ENCODE data around the gene CTNNB1.

The CTNNB1 gene

DNA sequence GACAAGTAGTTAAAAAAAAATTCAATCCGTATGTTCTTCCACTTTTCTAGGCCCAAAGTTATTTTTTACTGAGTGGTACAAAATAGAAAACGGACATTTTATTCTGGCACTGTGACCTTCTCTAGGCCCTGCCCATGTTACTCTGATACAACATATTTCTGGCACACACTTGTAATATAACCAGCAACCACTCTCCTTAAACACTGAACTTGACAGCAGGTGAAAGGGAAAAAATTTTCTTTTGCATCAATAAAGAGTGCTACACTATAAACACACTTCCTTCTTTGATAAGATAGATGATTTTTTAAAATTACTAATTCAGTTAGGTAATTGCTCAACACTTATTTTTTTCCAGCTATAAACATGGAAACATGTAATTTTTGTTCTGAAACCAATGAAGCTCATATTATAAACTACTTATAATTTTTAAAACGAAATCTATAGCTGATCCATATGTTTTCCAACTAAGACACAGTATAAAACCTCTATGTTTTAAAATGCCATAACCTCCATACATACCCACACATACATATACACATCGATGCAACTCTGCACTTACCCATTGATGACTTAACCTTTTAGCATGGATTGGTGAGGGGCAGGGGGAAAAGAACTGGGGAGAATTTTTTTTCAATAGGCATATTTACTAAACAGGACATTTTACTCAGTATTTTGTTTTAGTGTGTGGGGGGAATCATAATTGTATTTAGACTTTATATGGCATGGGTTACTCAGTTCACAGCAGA is 5.3 kb upstream of the CTNNB1 start:
- no peak for DNase-seq

DNA sequence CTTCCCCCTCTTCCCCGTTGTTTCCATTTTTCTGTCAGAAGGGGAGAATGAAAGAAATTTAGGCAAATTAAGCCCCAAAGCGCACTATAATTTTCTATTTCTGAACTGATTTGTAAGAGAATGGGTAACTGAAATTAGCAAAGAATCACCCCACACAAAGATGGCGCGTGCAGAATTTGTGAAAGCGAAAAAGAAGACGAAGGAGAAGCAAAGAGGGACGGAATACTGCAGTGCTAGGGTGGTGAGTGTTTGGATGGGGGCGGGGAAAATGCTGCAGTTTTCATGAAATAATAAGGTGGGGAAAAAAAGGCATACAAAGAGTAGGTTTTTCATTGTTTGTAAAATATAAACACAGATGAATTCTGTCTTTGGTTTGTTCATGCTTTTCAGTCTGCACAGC is 4.6 kb upstream of the CTNNB1 start:
- no peak for DNase-seq

DNA sequence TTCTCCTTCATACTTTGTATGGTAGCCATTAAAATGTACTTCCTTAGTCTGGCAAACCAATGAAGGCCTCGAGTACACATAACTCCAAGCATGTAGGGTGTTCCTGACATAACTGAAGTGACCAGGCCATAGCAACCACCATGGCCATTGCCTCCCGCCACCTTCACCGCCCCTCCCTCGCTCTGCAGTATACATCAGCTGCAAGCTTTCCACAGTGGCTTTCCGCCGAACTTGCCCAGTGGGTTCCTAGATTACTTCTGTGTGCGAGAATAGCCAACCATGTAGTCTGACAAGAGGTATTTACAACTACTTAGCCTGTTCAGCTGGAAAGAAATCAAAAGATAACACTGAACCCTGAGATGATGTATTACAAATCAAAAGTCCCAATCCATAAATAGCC is 3.4 kb upstream of the CTNNB1 start:
- DNase-seq, result no peak

DNA sequence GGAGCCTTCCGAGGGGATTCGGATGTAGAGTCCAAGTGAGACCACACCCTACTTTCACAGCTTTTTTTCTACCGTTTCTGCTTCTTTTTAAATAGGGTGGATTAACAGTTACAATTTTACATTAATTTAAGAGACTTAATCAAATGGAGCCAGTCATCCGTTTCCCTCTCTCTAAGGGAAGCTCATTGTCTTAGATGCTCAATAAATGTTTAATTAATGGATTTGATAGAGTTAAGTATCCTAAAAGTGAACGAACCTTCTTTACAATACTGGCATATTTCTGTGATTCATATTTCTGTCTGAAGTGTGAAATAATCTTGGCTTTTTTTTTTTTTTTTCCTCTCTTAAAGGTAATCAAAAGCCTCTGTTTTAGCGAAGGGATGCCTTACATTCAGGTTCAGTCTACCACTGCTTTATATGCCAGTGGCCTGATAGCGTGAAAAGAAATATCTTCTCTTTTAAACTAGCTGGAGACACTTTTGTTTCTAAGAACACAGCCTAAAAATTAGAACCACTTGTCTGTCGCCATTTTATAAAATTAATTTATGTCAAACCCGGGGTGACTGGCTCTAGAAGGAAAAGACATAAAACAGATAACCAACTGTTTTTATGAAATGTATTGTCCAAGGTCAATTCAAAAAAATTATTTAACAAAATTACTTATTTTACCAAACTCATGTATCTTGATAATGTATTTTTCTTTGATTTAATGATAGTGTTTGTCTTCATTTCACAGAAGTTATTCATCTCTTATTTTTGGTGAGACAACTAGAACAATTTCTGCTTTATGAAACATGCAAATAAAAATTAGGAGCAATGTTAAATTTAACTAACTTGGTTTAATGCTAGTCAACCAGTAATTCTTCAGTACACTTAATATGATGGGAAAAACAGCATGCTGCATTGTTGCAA is 2.5 kb upstream of the CTNNB1 start:
- no peak for DNase-seq

DNA sequence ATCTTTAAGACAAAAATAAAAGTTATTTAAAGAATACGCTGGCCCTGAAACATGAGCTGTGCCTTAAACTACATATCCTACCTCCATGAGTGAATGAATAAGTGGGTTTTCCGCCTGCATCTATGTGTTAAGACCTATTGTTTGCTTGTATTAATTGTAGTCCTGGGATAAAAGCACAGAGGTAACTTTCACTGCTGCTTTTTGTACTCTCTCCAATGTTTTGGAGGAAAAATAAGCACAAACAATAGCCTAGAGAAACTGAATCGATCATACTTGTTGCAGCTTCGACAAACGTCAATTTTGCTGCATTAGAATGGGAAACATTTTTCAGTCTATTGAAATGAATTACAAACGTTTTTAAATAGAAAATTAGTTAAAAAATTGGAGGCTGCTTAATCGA is 1.3 kb upstream of the CTNNB1 start:
- no peak for DNase-seq

DNA sequence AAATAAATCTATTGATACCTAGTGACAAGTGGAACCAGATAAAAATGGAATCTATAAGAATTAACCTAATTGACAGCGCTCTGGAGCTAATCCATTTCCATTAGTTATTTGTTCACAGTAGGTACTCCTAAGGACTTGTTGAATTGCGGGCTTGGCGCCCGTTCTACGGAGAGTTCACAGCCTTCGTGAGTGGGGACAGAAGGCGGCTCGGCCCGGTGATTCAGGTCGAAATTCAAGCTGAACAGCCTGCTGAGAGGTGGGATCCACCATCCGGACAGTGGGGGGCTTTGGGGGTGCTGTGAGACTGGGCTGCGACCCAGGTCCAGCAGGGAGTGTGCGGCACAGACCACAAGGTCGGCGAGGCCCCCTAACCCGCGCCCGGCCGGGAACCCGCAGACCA is 779 bp upstream of the CTNNB1 start:
- DNase-seq, result no peak

GRCh38 chr3:41199866-41200668 is 762 bp downstream of the CTNNB1 start:
- DNase-seq, result peak; percentile 0

DNA sequence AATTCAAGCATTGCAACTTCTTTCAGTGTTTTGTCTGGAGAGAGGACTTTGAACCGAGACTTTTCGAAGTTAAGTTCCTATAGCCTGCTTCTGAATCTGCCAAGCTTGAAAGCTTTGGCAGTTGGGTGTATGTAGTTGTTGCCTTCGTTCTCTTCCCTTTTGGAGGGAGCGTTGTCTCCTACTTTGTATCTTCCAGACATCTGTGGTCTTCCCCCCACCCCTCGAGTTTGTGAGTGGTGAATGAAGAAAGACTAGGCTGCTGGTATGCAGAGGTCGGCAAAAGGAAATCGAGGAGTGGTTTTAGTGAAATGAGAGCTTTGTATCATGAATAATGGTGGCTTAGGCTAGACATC is 1.3 kb downstream of the CTNNB1 start:
- DNase-seq, result no peak

DNA sequence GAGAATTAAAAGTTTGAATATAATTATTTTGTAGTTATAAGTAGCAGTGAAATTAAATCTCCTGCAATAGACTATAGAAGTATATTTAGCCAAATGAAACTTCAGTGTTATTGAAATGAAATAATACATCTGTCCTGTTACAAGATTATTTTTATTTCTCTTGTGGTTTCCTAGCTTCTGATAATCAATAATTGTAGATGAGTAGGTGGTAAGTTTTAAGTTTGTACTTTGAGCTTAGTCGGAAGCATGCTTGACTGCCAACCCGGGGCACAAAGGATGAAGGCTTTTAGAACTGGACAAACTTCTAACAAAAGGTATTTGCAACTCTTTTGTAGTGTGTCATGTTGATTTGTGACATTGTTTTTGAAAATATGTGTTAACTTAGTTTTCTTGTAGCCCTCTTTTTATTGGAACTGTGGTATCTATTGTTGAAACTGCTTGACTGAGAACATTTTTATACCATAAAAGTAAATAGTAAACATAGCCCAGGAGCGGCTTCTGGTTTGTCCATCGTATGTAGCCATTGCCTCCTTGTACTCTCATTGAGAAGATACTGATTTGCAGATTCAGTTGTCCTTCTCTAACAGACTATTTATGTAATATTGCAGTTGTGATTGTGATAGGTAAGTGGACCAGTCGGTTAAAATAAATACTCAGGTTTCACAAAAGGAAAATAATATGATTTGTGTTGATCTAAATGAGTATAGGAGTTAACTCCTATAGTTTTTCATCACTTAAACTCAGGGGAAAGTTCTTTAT is 2.9 kb downstream of the CTNNB1 start:
- no peak for DNase-seq

DNA sequence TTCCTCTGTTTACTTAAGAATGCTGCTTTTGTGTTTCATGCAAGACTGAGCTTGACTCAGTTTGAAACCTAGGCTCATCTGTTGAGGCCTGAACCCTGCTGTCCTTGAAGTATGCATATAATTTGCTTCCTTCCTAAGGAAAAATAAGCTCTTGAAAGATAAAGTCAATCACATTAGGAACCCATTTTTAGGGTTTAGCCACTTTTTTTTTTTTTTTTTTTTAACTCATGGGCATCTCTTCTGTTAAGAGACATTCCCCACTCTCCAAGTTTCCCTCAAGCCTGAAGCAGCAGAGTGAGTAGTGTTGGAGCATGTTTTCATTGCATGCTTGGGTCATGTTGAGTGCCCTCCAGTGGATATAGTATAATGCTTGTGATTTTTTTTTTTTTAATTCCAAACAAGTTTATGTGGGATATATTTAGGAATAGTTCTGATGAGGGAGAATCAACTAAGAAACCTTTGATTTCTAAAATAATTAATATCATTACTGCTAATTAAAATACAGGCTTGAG is 3.6 kb downstream of the CTNNB1 start:
- DNase-seq, result peak; percentile 9

GRCh38 chr3:41204369-41204768 is 5.1 kb downstream of the CTNNB1 start:
- DNase-seq, result no peak

- no peak for DNase-seq
Measured at GRCh38 chr3:41205591-41205990, 6.3 kb downstream of the CTNNB1 start.

DNA sequence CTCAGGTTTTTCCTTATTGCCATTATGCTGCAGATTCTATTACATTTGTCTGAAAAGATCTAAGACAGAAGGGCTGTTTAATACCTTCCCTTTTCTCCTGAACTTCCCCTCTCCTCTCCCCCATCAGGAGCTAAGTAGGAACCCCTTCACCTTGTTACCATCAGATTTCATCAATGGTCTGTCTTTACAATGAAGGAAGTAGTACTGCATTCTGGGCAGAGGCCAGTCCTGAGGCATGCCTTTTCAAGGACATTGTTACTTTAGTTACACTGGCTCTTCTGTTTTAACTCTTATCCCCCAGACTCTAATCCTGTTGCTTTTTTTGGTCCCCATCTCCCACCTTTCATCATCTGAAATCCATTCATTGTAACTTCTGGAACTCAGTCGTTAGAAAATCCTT is 8.1 kb downstream of the CTNNB1 start:
- DNase-seq, result no peak

DNA sequence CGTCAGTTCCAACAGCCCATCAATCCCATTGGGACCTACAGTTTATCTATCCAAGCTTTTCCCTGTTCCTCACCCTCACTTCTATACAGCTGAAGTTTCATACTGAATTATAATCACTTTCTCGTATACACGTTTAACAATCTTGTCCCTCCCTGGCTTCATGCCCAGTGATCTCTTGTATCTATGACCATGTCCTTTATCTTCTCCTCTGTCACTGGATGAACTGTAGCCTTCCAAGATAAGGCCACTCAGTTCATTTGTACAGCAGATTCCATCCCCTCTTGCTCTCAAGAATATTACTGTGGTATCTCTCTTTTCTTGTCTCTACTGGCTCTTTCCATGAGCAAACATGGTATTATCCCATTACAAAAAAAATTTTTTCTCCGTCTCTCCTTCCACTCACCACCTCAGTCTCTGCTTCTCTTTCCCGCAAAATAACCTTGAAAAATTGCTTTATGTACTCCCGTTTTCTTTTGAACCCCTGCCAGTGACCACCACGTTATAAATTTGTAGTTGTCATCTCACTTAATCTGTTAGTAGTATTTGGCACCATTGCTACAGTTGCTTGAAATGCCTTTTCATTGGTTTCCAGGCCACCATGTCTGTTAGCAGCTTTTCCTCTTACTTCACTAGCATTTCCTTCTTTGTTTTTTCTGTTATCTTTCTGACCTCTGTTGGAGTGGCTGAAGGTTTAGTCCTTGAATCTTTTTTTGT is 9.4 kb downstream of the CTNNB1 start:
- no peak for DNase-seq

- no peak for DNase-seq
Measured at GRCh38 chr3:41209646-41210045, 10.3 kb downstream of the CTNNB1 start.

- no peak for DNase-seq
Measured at GRCh38 chr3:41210966-41211365, 11.7 kb downstream of the CTNNB1 start.

- DNase-seq, result no peak
Measured at GRCh38 chr3:41212088-41212487, 12.8 kb downstream of the CTNNB1 start.

DNA sequence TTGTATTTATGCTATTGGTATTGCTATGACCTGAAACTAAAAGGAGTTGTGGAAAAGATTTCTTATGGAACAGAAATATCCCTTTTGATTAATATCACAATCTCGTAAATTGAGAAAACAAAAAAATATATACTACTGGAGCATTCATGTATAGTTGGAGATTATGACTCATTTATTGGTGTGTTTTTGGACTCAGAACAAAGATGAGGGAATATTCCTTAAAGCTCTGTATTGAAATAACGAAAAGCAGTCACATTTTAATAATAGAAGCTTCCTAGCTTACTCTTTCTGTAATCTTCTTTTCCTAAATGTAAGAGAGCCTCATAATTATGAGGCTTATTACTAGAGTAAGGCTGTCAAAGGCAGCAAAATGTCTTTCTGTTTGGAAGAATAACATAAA is 14.3 kb downstream of the CTNNB1 start:
- DNase-seq, result no peak

DNA sequence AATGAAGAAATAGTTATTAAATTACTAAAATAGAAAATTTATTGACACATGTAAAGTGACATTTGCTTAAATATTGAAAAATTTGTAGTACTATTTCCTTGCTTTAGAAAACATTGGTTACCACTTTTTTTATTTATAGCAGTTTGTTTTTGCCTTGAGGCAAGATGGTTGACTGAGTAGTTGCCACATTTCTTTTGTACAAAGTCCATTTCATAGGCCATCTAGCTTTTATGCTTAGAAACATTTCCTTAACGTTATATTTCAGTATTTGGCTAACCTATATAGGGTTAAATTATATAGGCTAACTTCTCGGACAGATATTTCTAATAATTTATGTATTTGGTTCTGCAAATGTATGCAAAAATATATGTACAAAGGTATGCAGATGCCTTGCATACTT is 17.1 kb downstream of the CTNNB1 start:
- DNase-seq, result no peak

DNA sequence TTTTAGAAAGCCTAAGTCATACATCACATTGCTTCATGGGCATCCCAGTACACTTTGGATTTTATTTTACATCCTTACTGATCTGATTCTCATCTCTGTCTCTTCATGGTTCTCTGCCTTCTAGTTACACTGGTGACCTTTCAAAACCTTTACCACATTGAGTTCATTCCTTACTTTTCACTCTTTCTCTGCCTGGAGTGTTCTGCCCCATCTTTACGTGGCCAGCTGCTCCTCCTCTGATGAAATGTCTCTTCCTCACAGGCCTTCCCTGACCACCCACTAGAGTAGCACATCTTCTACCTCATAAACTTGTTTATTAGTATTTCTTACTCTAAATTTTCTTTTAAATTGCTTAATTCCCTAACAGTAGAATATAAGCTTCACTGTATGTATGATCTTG is 17.7 kb downstream of the CTNNB1 start:
- no peak for DNase-seq

DNA sequence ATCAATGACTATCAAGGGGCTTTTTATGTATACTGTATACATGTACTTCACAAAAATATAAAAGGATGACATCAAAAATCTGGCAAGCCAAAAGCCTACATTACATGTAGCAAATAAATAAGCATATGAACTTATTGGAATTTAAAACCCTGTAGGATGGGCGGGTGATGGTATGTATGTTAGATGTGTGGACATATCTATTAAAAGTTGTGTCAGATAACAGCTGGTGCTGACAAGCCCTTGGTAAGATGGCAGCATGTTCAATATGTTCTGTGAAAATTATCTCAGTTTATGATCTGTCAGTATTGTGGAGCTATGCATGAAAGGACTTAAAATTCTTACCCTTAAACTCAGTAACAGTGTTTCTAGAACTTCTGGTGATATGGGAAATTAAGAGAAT is 20.1 kb downstream of the CTNNB1 start:
- no peak for DNase-seq

All from NCI-H1694 treated with DMSO at 0.1 percent for 48 hours (cell line).